ENCODE results near the gene OTOF.

DNA sequence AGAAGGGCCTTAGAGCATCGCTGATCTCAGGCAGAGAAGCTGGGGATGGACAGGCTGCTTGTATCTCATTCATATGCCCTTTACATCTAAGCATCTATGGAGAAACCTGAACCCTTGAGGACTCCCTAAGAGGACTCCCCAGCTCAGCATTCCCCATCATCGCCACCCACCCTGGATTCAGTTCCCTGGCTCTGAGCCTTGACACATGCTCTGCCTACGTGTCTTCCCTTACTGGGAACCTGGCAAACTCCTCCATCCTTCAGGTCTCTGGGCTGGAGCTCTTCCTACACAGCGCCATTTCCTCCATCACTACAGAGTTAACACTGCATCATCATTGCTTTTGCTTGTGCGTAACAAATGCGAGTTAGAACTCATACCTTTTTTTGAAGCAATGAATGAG is 31.2 kb upstream of the OTOF start:
- TF ChIP-seq POLR2A (IDR thresholded peaks at IDR 0.05; ENCODE audit: low read depth, low read length) = no peak
- no peak for TF ChIP-seq POLR2AphosphoS5 (IDR thresholded peaks at IDR 0.05; ENCODE audit: low read depth, low read length)

Measured in GM12892 (cell line).